ENCODE data around the gene SEC14L2. TPM values are rescaled to one million over a fixed set of nuclear protein-coding genes. Genes with fewer than 3 reads are reported as not detected.
A peak's percentile ranks its signal among the peaks of the same experiment; 100 is the strongest.

Gene SEC14L2
- total and polyA plus RNA-seq, 10 of the 15 experiments (the other 5 are each of a cell fraction or from before 2014, with no cell fraction given), result 0.08 to 4.0 (median 0.48) TPM

- no peak for TF ChIP-seq HSF1 (IDR thresholded peaks at IDR 0.05; ENCODE audit: low read depth, low read length)
- no peak for TF ChIP-seq ZNF384 (IDR thresholded peaks at IDR 0.05; ENCODE audit: borderline replicate concordance, low read depth, low read length)
- no peak for TF ChIP-seq KAT2A (conservative IDR thresholded peaks at IDR 0.05; ENCODE audit: control insufficient read depth, low read depth, low read length)
- TF ChIP-seq RAD21 (IDR thresholded peaks at IDR 0.05; ENCODE audit: insufficient read depth, low read depth, low read length), result peak; percentile 46
- no peak for TF ChIP-seq PRDM15 (CRISPR knock-in tag; IDR thresholded peaks at IDR 0.05)
- TF ChIP-seq NR2F1 (conservative IDR thresholded peaks at IDR 0.05), result peak; percentile 63
- no peak for TF ChIP-seq CBX5 (IDR thresholded peaks at IDR 0.05; ENCODE audit: low read depth)
- no peak for TF ChIP-seq IRF4 (IDR thresholded peaks at IDR 0.05; ENCODE audit: low read depth, low read length)
- TF ChIP-seq KDM1A (IDR thresholded peaks at IDR 0.05; ENCODE audit: borderline replicate concordance), result peak; percentile 41; the same call in 1 of the 2 replicates
- TF ChIP-seq SIN3A (IDR thresholded peaks at IDR 0.05; ENCODE audit: low read depth, low read length), result no peak
- TF ChIP-seq ZNF24 (IDR thresholded peaks at IDR 0.05), result peak; percentile 25; the same call in 1 of the 2 replicates
- peak; percentile 59; the same call in 1 of the 2 replicates for TF ChIP-seq ZNF217 (IDR thresholded peaks at IDR 0.05)
- TF ChIP-seq NFXL1 (IDR thresholded peaks at IDR 0.05; ENCODE audit: borderline replicate concordance), result peak; percentile 97
- TF ChIP-seq PAX8 (IDR thresholded peaks at IDR 0.05), result no peak
- TF ChIP-seq GATAD2B (conservative IDR thresholded peaks at IDR 0.05; ENCODE audit: low read depth), result 0 out of 2 replicates have a peak, but pooled peaks have one; percentile 15
- peak; percentile 58; the same call in 1 of the 2 replicates for TF ChIP-seq TCF12 (IDR thresholded peaks at IDR 0.05; ENCODE audit: low read depth, low read length)
- TF ChIP-seq ETV6 (conservative IDR thresholded peaks at IDR 0.05 in 1 of 2, IDR thresholded peaks at IDR 0.05 in 1 of 2; ENCODE audit: borderline replicate concordance in 1 of 2, low read depth in 1 of 2), result peak in 1 of 2 experiments; percentile 22; a peak in 1 of 4 replicates
- TF ChIP-seq RUNX3 (IDR thresholded peaks at IDR 0.05; ENCODE audit: low read length), result no peak; the same call in 1 of the 2 replicates
- no peak for TF ChIP-seq IRF3 (IDR thresholded peaks at IDR 0.05)
- no peak for TF ChIP-seq ATF7 (IDR thresholded peaks at IDR 0.05; ENCODE audit: low read depth)
- TF ChIP-seq ELK1 (IDR thresholded peaks at IDR 0.05; ENCODE audit: low read depth, low read length), result no peak
- TF ChIP-seq SMC3 (IDR thresholded peaks at IDR 0.05; ENCODE audit: borderline replicate concordance, low read length), result peak; percentile 47; the same call in 1 of the 2 replicates
- TF ChIP-seq TCF3 (IDR thresholded peaks at IDR 0.05; ENCODE audit: borderline replicate concordance, insufficient read depth, low read depth, low read length), result no peak
These were observed 29.9 kb downstream of the SEC14L2 start (continued) for GRCh38 chr22:30426388-30427353.

Measured in GM12878 (cell line).